SU-DHL-6 (cell line): Measurements from ENCODE around the gene ZNF536.

Source experiments
- H2AFZ ChIP-seq: fragments of 200-600 bp; sonication (generic); 2 replicates; pipeline ENCODE4 v1.6.1; 2014; ENCODE audit warnings: low read depth, mild to moderate bottlenecking, moderate library complexity, mixed read lengths, antibody characterized with exemption, low read length; ENCODE audit not compliant: severe bottlenecking
- H3F3A ChIP-seq: fragments of 200-600 bp; shearing (Covaris generic); 2 replicates; pipeline ENCODE4 v1.6.0; 2016; ENCODE audit warnings: antibody characterized with exemption, mild to moderate bottlenecking; ENCODE audit not compliant: insufficient read depth
- H3K27ac ChIP-seq: fragments of 200-600 bp; sonication (generic); 2 replicates; pipeline ENCODE4 v1.5.1; 2016; ENCODE audit warnings: low read depth, mild to moderate bottlenecking, low read length, moderate library complexity, mixed read lengths
- H3K27me3 ChIP-seq: fragments of 200-600 bp; sonication (generic), shearing (Covaris generic); 2 replicates; pipeline ENCODE4 v1.6.0; 2014; ENCODE audit warnings: mild to moderate bottlenecking, low read length
- H3K36me3 ChIP-seq: fragments of 200-600 bp; sonication (generic); 2 replicates; pipeline ENCODE4 v1.6.1; 2014; ENCODE audit warnings: mild to moderate bottlenecking, low read length, mixed read lengths
- H3K4me2 ChIP-seq: fragments of 300-600, 200-600 bp; shearing (Covaris generic), sonication (generic); 2 replicates; pipeline ENCODE4 v1.6.0; 2014; ENCODE audit warnings: low read length, low read depth, mild to moderate bottlenecking; ENCODE audit not compliant: poor library complexity, severe bottlenecking
- H3K4me3 ChIP-seq: fragments of 200-600 bp; sonication (generic); 2 replicates; pipeline ENCODE4 v1.5.1; 2014; ENCODE audit warnings: antibody characterized with exemption, low read length, mild to moderate bottlenecking, mixed read lengths; ENCODE audit not compliant: insufficient read depth, poor library complexity, severe bottlenecking
- H3K79me2 ChIP-seq: fragments of 200-600 bp; sonication (generic); 2 replicates; pipeline ENCODE4 v1.6.1; 2014; ENCODE audit warnings: mild to moderate bottlenecking, low read length, moderate library complexity; ENCODE audit not compliant: insufficient read depth
- H3K9ac ChIP-seq: fragments of 200-600 bp; sonication (generic); 2 replicates; pipeline ENCODE4 v1.7.0; 2014; ENCODE audit warnings: mild to moderate bottlenecking, low read length
- H3K9me2 ChIP-seq: fragments of 200-600 bp; sonication (generic); replicated peaks from 2 replicates; pipeline ENCODE4 v1.6.1; 2014; ENCODE audit warnings: low read length; ENCODE audit not compliant: insufficient read depth
- H3K9me3 ChIP-seq: fragments of 200-600 bp; sonication (generic); 2 replicates; pipeline ENCODE4 v1.6.1; 2014; ENCODE audit warnings: low read length, mixed read lengths; ENCODE audit not compliant: insufficient read depth
- H4K20me1 ChIP-seq: fragments of 200-600 bp; sonication (generic); 2 replicates; pipeline ENCODE4 v1.6.1; 2014; ENCODE audit warnings: low read depth, mild to moderate bottlenecking, antibody characterized with exemption, low read length, moderate library complexity, mixed read lengths
- EZH2phosphoT487 ChIP-seq: fragments of 200-600 bp; sonication (generic), shearing (Covaris generic); conservative IDR thresholded peaks from 2 replicates; pipeline ENCODE4 v1.6.1; 2018; ENCODE audit warnings: mild to moderate bottlenecking, antibody characterized with exemption, low read length, moderate library complexity, mixed read lengths
- TF ChIP-seq, protein P1 (sequence below): fragments of 200-600 bp; sonication (generic); IDR thresholded peaks from one replicate; pipeline ENCODE4 v1.5.1; 2017; ENCODE audit warnings: antibody characterized with exemption, mild to moderate bottlenecking, low read length, moderate library complexity; ENCODE audit not compliant: insufficient read depth, poor library complexity, severe bottlenecking

The ZNF536 gene

DNA sequence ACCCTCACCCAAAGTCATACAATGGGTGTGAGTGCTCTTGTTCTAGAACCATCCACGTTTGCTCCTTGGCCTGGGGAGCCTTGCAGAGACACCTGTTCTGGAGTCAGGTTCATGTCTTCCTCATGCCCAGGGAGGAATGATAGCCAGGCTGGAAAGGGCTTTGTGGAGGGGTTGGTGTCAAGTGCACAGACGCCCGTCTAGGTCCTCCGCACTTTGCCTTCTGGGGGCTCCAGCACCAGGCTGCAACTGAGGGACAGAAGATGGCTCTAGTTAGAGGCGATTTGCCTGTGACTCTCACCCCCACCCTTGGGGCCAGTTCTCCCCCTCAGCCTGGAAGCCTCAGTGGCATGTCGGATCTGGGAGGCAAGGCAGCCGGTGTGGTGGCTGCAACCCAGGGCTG, 47.2 kb upstream of the ZNF536 start:
- no peak overlapping the region for H2AFZ ChIP-seq

DNA sequence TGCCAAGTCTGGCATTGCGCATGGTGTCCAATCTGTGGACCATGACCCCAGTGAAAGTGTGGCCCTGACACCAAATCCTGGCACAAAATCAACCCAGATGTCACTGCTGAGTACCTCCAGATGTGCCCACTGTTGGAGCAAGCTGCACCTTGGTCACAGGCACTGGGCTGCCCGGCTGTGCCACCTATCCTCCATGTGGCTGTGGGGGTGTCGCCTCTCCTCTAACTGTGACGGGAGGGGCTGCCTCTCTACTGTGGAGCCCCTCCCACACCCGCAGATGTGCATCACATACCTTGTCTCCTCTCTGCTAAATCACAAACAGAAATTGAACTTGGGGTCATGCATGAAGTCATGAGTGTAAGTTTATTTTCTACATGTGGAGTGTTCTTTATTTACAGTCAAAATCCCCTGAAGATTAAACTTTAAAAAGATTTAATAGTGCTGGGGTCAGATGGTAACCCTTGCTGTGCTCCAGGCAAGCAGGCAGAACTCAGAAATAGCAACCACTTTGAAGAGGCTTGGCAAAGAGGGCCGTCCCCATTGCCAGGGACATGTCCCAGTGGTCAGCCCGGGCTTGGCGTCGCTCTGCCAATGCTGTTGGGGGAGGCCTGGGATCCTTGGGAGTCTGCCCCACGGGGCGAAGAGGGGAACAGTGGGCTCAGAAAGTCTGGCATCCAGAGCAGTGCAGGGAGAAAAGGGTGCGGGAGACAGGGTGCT, 46.4 kb upstream of the ZNF536 start:
- no peak overlapping the region for H3K4me2 ChIP-seq
- no peaks in the 10 kb centered on the region for H3K79me2 ChIP-seq
- H2AFZ ChIP-seq, result no peak overlapping the region
- H3K9me2 ChIP-seq, result no peaks in the 10 kb centered on the region
- H3K27me3 ChIP-seq, result no peaks in the 10 kb centered on the region
- no peaks in the 10 kb centered on the region for H3K36me3 ChIP-seq
- no peak overlapping the region for H3K9ac ChIP-seq
- H3F3A ChIP-seq, result no peaks in the 10 kb centered on the region
- H4K20me1 ChIP-seq, result no peaks in the 10 kb centered on the region
- no peak overlapping the region for H3K4me3 ChIP-seq
- H3K27ac ChIP-seq, result no peak overlapping the region
- no peaks in the 10 kb centered on the region for H3K9me3 ChIP-seq
- TF ChIP-seq, protein P1, sequence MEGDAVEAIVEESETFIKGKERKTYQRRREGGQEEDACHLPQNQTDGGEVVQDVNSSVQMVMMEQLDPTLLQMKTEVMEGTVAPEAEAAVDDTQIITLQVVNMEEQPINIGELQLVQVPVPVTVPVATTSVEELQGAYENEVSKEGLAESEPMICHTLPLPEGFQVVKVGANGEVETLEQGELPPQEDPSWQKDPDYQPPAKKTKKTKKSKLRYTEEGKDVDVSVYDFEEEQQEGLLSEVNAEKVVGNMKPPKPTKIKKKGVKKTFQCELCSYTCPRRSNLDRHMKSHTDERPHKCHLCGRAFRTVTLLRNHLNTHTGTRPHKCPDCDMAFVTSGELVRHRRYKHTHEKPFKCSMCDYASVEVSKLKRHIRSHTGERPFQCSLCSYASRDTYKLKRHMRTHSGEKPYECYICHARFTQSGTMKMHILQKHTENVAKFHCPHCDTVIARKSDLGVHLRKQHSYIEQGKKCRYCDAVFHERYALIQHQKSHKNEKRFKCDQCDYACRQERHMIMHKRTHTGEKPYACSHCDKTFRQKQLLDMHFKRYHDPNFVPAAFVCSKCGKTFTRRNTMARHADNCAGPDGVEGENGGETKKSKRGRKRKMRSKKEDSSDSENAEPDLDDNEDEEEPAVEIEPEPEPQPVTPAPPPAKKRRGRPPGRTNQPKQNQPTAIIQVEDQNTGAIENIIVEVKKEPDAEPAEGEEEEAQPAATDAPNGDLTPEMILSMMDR, result no peak
- no peak for TF ChIP-seq EZH2phosphoT487

More for the DNA sequence above, 47.2 kb upstream of the ZNF536 start:
- Histone ChIP-seq H3K9ac (no peak overlapping the region), H3K9me2 (no peaks in the 10 kb centered on the region), H3K4me2 (no peak overlapping the region), H4K20me1 (no peaks in the 10 kb centered on the region), H3K36me3 (no peaks in the 10 kb centered on the region), H3F3A (no peaks in the 10 kb centered on the region), H3K79me2 (no peaks in the 10 kb centered on the region), H3K9me3 (no peaks in the 10 kb centered on the region), H3K27ac (no peak overlapping the region), H3K27me3 (no peaks in the 10 kb centered on the region), H3K4me3 (no peak overlapping the region)
- TF ChIP-seq, protein P1, result no peak
- no peak for TF ChIP-seq EZH2phosphoT487

DNA sequence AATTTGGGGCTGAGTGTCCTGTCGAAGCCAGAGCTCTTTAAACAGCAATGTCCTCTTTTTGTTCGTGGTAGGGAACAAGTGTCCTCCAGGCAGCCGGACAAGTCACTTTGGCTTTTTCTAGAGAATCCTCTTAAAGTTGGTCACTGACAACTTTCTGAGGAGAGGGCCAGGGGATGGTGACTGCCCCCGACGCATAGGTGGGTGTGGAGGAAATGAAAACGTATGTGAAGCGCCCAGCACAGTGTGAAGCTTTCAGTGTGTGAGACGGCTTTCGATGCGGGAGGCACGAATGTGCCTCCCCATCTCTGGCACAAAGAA, 45.8 kb upstream of the ZNF536 start:
- no peaks in the 10 kb centered on the region for H3K9me2 ChIP-seq
- H2AFZ ChIP-seq, result no peak overlapping the region
- no peak overlapping the region for H3K4me2 ChIP-seq
- TF ChIP-seq, protein P1, result no peak
- no peak for TF ChIP-seq EZH2phosphoT487
- H3K9ac ChIP-seq, result no peak overlapping the region
- no peak overlapping the region for H3K27ac ChIP-seq
- no peaks in the 10 kb centered on the region for H3K79me2 ChIP-seq
- no peaks in the 10 kb centered on the region for H3F3A ChIP-seq
- H3K36me3 ChIP-seq, result no peaks in the 10 kb centered on the region
- H3K27me3 ChIP-seq, result no peaks in the 10 kb centered on the region
- H3K4me3 ChIP-seq, result no peak overlapping the region
- no peaks in the 10 kb centered on the region for H3K9me3 ChIP-seq
- no peaks in the 10 kb centered on the region for H4K20me1 ChIP-seq
